GM12874 (cell line): ENCODE results near the gene CEACAM16.

ENCODE experiments used
- TF ChIP-seq, protein P1 (sequence below): IDR thresholded peaks from 2 replicates; pipeline ENCODE4 v1.5.1; 2011; ENCODE audit warnings: low read depth, mild to moderate bottlenecking, control low read depth, low read length, moderate library complexity; ENCODE audit not compliant: insufficient read depth

Gene CEACAM16

DNA sequence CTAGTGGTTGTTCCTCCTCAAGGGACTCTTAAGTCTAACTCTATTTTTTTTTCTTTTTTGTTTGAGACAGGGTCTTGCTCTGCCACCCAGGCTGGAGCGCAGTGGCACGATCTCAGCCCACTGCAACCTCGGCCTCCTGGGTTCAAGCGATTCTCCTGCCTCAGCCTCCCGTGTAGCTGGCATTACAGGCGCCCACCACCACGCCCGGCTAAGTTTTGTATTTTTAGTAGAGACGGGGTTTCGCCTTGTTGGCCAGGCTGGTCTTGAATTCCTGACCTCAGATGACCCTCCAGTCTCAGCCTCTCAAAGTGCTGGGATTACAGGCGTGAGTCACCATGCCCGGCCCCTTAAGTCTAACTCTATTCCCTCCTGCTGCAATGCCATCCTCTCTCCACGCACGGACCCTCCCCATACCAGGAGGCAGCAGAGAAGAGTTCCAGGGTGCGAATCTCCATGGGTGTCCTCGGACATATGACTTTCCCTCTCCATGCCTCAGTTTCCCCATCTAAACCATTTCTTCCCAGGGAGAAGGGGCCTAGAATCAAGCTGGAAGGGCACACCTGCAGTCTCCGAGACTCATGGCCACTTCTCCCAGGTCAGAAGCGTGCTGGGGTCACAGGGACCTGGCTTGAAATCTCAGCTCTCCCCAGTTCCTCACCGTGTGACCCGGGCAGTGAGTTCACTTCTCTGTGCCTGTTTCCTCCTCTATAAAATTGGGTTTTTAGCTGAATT lies 43.5 kb downstream of the CEACAM16 start:
- TF ChIP-seq, protein P1, sequence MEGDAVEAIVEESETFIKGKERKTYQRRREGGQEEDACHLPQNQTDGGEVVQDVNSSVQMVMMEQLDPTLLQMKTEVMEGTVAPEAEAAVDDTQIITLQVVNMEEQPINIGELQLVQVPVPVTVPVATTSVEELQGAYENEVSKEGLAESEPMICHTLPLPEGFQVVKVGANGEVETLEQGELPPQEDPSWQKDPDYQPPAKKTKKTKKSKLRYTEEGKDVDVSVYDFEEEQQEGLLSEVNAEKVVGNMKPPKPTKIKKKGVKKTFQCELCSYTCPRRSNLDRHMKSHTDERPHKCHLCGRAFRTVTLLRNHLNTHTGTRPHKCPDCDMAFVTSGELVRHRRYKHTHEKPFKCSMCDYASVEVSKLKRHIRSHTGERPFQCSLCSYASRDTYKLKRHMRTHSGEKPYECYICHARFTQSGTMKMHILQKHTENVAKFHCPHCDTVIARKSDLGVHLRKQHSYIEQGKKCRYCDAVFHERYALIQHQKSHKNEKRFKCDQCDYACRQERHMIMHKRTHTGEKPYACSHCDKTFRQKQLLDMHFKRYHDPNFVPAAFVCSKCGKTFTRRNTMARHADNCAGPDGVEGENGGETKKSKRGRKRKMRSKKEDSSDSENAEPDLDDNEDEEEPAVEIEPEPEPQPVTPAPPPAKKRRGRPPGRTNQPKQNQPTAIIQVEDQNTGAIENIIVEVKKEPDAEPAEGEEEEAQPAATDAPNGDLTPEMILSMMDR, result no peak

DNA sequence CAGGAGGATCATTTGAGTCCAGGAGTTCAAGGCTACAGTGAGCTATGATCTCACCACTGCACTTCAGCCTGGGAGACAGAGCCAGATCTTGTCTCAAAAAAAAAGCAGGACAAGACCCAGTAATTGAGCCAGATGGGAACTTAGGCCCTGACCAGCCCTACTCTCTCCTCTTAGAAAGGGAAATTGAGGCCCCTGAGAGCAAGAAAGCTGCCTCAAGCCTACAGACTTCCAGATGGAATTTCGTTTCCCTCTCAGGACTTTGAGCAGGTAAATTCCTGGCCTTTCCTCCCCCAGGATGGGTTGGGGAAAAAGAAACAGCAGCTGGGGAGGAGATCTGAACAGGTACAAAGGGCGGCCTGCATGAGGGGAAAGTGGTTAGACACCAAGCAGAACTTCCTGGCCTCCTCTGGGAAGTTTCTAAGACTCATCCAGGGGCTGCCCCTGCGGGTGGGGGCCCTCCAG lies 46.0 kb downstream of the CEACAM16 start:
- TF ChIP-seq, protein P1, result no peak

DNA sequence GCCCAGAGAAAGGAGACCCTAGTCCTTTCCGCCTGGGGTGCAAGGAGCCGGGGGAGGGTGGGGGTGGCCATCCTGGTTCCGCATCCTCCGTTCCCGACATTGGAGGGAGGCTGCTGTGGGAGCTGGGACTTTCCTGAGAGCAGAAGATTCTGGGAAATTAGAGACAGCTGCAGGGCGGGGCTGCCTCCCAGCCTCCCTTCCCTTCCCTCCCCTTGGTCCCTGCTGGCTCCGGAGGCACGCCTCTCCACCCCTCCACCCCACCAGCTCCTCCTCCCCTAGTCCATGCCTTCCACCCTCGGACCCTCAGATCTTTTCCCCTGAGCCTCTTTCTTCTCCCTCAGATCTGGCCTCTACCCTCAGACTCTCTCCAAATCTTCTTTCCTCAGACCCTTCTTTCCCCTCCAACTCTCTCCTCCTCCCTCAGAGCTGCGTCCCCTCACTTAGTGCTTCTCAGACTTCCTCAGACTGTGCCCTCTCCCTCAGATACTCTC lies 46.4 kb downstream of the CEACAM16 start:
- TF ChIP-seq, protein P1, result no peak

DNA sequence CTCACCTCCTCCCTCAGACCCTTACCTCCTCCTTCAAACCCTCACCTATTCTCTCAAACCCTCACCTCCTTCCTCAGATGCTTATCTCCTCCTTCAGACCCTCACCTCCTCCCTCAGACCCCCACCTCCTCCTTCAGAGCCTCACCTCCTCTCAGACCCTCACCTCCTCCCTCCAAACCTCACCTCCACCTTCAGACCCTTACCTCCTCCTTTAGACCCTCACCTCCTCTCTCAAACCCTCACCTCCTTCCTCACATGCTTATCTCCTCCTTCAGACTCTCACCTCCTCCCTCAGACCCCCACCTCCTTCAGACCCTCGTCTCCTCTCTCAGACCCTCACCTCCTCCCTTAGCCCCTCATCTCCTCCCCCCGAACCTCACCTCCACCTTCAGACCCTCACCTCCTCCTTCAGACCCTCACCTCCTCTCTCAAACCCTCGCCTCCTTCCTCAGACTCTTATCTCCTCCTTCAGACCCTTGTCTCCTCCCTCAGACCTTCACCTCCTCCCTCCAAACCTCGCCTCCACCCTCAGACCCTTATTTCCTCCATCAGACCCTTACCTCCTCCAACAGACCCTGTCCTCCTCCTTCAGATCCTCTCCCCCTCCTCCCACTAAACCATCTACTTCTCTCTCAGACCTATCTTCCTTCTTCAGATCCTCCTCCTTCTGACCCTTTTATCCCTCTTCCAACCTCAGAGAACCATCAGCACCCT lies 47.1 kb downstream of the CEACAM16 start:
- TF ChIP-seq, protein P1, result no peak

DNA sequence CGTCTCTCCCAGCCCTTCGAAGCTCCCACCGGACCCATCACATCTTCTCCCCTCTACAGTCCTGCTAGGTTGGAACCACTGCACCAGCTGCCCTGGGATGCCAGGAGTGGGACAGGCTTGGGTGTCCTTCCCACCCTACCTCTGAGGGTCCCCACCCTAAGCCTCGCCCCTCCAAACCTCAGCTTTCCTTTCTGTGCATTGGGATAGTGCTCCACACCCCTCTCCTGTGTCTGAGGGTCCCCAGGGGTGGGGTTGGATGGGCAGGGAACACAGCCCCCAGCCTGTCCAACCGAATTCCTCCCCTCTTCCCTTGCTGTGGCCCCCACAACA lies 47.6 kb downstream of the CEACAM16 start:
- TF ChIP-seq, protein P1, result no peak

DNA sequence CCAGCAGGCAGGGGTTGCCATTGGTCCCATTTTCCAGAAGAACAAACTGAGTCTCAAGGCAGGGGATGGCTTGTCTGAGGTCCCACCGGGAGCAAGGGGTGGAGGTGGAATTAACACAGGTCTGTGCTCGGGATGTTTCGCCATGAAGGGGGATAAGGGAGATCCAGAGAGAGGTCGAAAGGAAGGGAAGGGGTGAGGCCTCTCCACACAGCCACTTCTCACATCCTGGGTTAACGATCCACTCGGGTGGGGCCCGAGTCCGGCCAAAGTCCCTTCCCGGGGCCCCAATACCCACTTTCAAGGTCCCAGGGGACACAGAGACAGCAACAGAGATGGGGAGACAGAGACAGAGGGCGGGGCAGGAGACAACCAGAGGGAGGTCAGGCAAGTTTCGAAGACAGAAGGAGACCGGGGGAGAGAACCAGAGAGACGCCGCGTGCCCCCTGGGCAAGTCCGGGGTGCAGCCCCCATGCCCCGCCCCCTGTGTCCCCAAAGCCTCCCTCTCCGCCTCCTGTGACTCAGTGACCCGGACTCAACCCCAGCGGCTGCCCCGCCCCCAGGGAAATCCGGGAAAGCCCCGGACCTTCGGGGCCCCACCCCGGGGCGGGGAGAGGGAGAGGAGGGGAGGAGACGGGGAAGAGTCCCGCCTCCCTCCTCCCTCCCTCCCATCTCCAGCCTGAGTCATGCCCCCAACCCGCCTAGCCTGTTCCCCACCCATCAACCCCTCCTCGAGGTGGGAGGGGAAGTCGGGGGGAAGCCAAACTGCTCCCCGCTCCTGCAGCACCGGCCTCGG lies 48.2 kb downstream of the CEACAM16 start:
- TF ChIP-seq, protein P1, result no peak
